Ovary (tissue), 9 donors: ENCODE measurements around the gene LRRC36. TPM values are rescaled to one million over a fixed set of nuclear protein-coding genes. Genes with fewer than 3 reads are reported as not detected.

ENCODE experiments used
- DNase-seq, 5 donors: peaks; one replicate each; pipeline ENCODE4 v3.0.0-alpha.2; 2019 to 2020
- H3K27ac ChIP-seq, 2 donors: fragments of 200-600 bp; one replicate each; pipeline versions ENCODE4 v1.5.1 to v1.8.0; 2019 to 2022
- H3K27me3 ChIP-seq: fragments of 200-600 bp; one replicate; pipeline ENCODE4 v1.8.0; 2022
- H3K36me3 ChIP-seq: fragments of 200-600 bp; sonication (generic); one replicate; pipeline ENCODE4 v1.5.1; 2019
- H3K4me1 ChIP-seq: one replicate; pipeline ENCODE4 v1.8.1; 2013; ENCODE audit warnings: mild to moderate bottlenecking, moderate library complexity; ENCODE audit not compliant: insufficient read depth
- H3K4me3 ChIP-seq: fragments of 200-600 bp; sonication (generic); one replicate; pipeline ENCODE4 v1.5.1; 2017
- H3K9me3 ChIP-seq, 2 donors: fragments of 200-600 bp in 1 of 2; sonication (generic) in 1 of 2; one replicate each; pipeline versions ENCODE4 v1.5.1 to v1.8.1; 2013 to 2019; ENCODE audit warnings: mild to moderate bottlenecking in 1 of 2, moderate library complexity in 1 of 2
- CTCF ChIP-seq, 3 donors: fragments of 450-650 bp in 2 of 3; fragments of 200-600 bp in 1 of 3; IDR thresholded peaks; one replicate each; pipeline versions ENCODE4 v1.5.1 to v1.8.0; 2016 to 2022; ENCODE audit warnings: antibody characterized with exemption in 3 of 3, mild to moderate bottlenecking in 1 of 3
- EP300 ChIP-seq: sonication (generic); formaldehyde crosslinking; IDR thresholded peaks from one replicate; pipeline ENCODE4 v1.6.1; 2017; ENCODE audit warnings: antibody characterized with exemption
- POLR2A ChIP-seq: fragments of 450-650 bp; IDR thresholded peaks from one replicate; pipeline ENCODE4 v1.6.1; 2017; ENCODE audit warnings: antibody characterized with exemption, mild to moderate bottlenecking, moderate library complexity
- WGBS, 3 donors: extraction: QIAGEN DNeasy Blood & Tissue Kit in 1 of 3; methylation state at CpG; one replicate each; pipeline versions ENCODE4 v1.1.5 to v1.1.7; 2013 to 2017; 5-methylcytosine and 5-hydroxymethylcytosine counted together
- intact Hi-C, 4 donors: fragments of 100-400 bp; cut with DNase I; formaldehyde crosslinking; loops; one replicate each; pipeline versions ENCODE4 v1.11.0 to v1.15.1; 2022 to 2023
- polyA plus RNA-seq, 2 donors: library from polyadenylated mRNA; stranded (reverse); fragments of 200-250 nt in 1 of 2; fragments of 350-450 nt in 1 of 2; fragmentation: Illumina TruSeq in 1 of 2; extraction: RNeasy Lipid Tissue Mini Kit (QIAGEN cat#74804) in 1 of 2; gene quantifications; one replicate each; pipeline ENCODE4 v1.2.3, GENCODE V29; 2013 to 2014
- small RNA-seq: library from RNA; depleted of rRNA; stranded (forward); fragments of <200 nt; gene quantifications from one replicate; pipeline ENCODE3, GENCODE V24; 2016
- total RNA-seq, 7 donors: library from RNA; depleted of rRNA in 2 of 7; stranded (reverse); fragments of >200 nt in 2 of 7; fragmentation: NEBNext Ultra II Directional in 3 of 7; extraction: Animal tissue kit (Norgen Biotek cat#: 25700) in 3 of 7; gene quantifications; one replicate each; pipeline versions ENCODE4 v1.1.0 to v1.2.4, GENCODE V29; 2016 to 2023
- donor health status: DM: no; HTN: no; CAD: no; lungs with moderate emphysema.
- donor health status: DM: no; HTN: no; CAD: no.
- donor health status: Bipolar disorder and iron deficiency.
- donor health status: DM: yes; HTN: yes; CAD: no.
- donor health status: DM: no; HTN: no; CAD: no.
- donor health status: DM: yes; HTN: yes; CAD: no.

The LRRC36 gene
- total and polyA plus RNA-seq, 9 donors = 0.58 to 2.6 (median 0.96) TPM; not detected in 1

DNA sequence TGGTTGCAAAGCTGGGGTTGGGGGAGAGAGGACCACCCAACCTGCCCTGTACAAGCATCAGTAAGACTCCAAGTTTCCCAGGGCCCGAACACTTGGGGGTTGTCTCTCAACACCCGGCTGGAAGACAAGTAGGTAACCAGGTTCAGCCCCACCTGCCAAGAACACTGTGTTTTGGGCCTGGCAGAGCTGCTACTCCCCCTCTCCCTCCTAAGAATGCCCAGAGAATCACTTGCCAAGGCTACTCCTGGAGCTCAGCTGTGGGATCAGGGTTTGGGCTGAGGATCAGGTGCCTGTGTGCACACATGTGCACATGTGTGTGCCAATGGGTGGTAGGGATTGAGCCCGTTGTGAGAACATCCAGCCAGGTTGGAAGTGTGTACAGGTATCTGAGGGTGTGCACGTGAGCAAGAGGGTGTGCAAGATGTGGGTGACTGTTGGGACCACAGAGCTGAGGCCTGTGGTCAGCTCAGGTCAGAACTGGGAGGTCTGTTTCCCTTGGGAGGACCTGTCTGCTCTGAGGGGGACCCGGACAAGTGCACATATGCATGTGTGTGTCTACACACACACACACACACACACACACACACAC is 106.6 kb downstream of the LRRC36 start:
- DNase-seq = peak in 1 of 5 donors; percentile 19
- Histone ChIP-seq H3K4me3 (no peak overlapping the region), H3K27me3 (no peaks in the 10 kb centered on the region), H3K27ac (no peak overlapping the region), H3K4me1 (peaks cover 4% of the 10 kb centered on the region), H3K9me3 (no peaks in the 10 kb centered on the region), H3K36me3 (no peaks in the 10 kb centered on the region)
- intact Hi-C loops = no loop called here
- TF ChIP-seq CTCF (IDR thresholded peaks at IDR 0.05) = no peak
- no peak for TF ChIP-seq POLR2A
- no peak for TF ChIP-seq EP300
- 78 to 82% (median 79%) methylated on average over 5 of the region's 5 CpGs for WGBS, 3 donors

Small RNA genes within 50 kb of the gene (small RNA-seq; reads per million reads assigned to genes)
- gene RNU1-123P = not detected

Other genes starting within 250 kb of the LRRC36 start
- 10 to 100 TPM; 13.7 to 17.4 (median 14.9) TPM for gene PHAF1, start 216.9 kb upstream of the LRRC36 start, total RNA-seq
- 10 to 100 TPM in 1 of 2 donors, 1 to 10 TPM in 1; 9.0 to 25.1 TPM for gene PHAF1, start 216.9 kb upstream of the LRRC36 start, polyA plus RNA-seq
- 10 to 100 TPM; 11.1 to 45.7 (median 28.7) TPM for gene B3GNT9, start 175.8 kb upstream of the LRRC36 start, total RNA-seq
- gene B3GNT9, start 175.8 kb upstream of the LRRC36 start, polyA plus RNA-seq = 10 to 100 TPM; 17.1 to 18.1 TPM
- gene TRADD, start 166.9 kb upstream of the LRRC36 start, total RNA-seq = 10 to 100 TPM in 6 of 7 donors, 1 to 10 TPM in 1; 7.3 to 30.9 (median 15.5) TPM
- 10 to 100 TPM in 1 of 2 donors, 1 to 10 TPM in 1; 4.2 to 15.7 TPM for gene TRADD, start 166.9 kb upstream of the LRRC36 start, polyA plus RNA-seq
- gene FBXL8, start 166.9 kb upstream of the LRRC36 start, total RNA-seq = 10 to 100 TPM in 6 of 7 donors, 1 to 10 TPM in 1; 8.8 to 23.0 (median 15.0) TPM
- 10 to 100 TPM in 1 of 2 donors, 1 to 10 TPM in 1; 1.3 to 13.1 TPM for gene FBXL8, start 166.9 kb upstream of the LRRC36 start, polyA plus RNA-seq
- 100 to 1,000 TPM in 1 of 7 donors, 10 to 100 TPM in 6; 30.8 to 115 (median 77.7) TPM for gene HSF4, start 162.1 kb upstream of the LRRC36 start, total RNA-seq
- 10 to 100 TPM in 1 of 2 donors, 1 to 10 TPM in 1; 9.9 to 44.9 TPM for gene HSF4, start 162.1 kb upstream of the LRRC36 start, polyA plus RNA-seq
- gene NOL3, start 156.3 kb upstream of the LRRC36 start, total RNA-seq = 10 to 100 TPM; 14.1 to 31.7 (median 21.4) TPM
- gene NOL3, start 156.3 kb upstream of the LRRC36 start, polyA plus RNA-seq = 10 to 100 TPM; 17.9 to 23.1 TPM
- 10 to 100 TPM; 16.8 to 96.4 (median 65.7) TPM for gene MATCAP1, start 142.9 kb upstream of the LRRC36 start, total RNA-seq
- gene MATCAP1, start 142.9 kb upstream of the LRRC36 start, polyA plus RNA-seq = 10 to 100 TPM; 15.4 to 38.4 TPM
- gene EXOC3L1, start 136.7 kb upstream of the LRRC36 start, total RNA-seq = 10 to 100 TPM in 4 of 7 donors, 1 to 10 TPM in 3; 6.1 to 33.0 (median 16.4) TPM
- gene EXOC3L1, start 136.7 kb upstream of the LRRC36 start, polyA plus RNA-seq = 10 to 100 TPM in 1 of 2 donors, under 1 TPM in 1; 0.32 to 12.2 TPM
- gene E2F4, start 134.7 kb upstream of the LRRC36 start, total RNA-seq = 10 to 100 TPM; 36.0 to 75.7 (median 52.9) TPM
- 10 to 100 TPM; 17.6 to 36.2 TPM for gene E2F4, start 134.7 kb upstream of the LRRC36 start, polyA plus RNA-seq
- 10 to 100 TPM in 1 of 7 donors, 1 to 10 TPM in 6; 1.1 to 14.8 (median 2.8) TPM for gene ELMO3, start 127.7 kb upstream of the LRRC36 start, total RNA-seq
- gene ELMO3, start 127.7 kb upstream of the LRRC36 start, polyA plus RNA-seq = 1 to 10 TPM in 1 of 2 donors, not detected in 1; 1.2 TPM
- 10 to 100 TPM; 23.8 to 39.2 (median 32.1) TPM for gene TMEM208, start 99.7 kb upstream of the LRRC36 start, total RNA-seq
- 10 to 100 TPM; 26.3 to 52.0 TPM for gene TMEM208, start 99.7 kb upstream of the LRRC36 start, polyA plus RNA-seq
- 10 to 100 TPM; 17.2 to 84.2 (median 41.8) TPM for gene FHOD1, start 79.3 kb upstream of the LRRC36 start, total RNA-seq
- gene FHOD1, start 79.3 kb upstream of the LRRC36 start, polyA plus RNA-seq = 10 to 100 TPM; 16.0 to 26.2 TPM
- 1 to 10 TPM in 5 of 7 donors, under 1 TPM in 2; 0.36 to 3.1 (median 1.3) TPM for gene SLC9A5, start 77.8 kb upstream of the LRRC36 start, total RNA-seq
- gene SLC9A5, start 77.8 kb upstream of the LRRC36 start, polyA plus RNA-seq = 1 to 10 TPM in 1 of 2 donors, under 1 TPM in 1; 0.53 to 1.1 TPM
- gene PLEKHG4, start 47.3 kb upstream of the LRRC36 start, total RNA-seq = 10 to 100 TPM; 12.4 to 37.9 (median 27.6) TPM
- 10 to 100 TPM in 1 of 2 donors, 1 to 10 TPM in 1; 5.1 to 38.6 TPM for gene PLEKHG4, start 47.3 kb upstream of the LRRC36 start, polyA plus RNA-seq
- under 1 TPM in 3 of 7 donors, not detected in 4; 0.05 to 0.32 (median 0.12) TPM for gene KCTD19, start 74 bp upstream of the LRRC36 start, total RNA-seq
- under 1 TPM; 0.07 to 0.70 TPM for gene KCTD19, start 74 bp upstream of the LRRC36 start, polyA plus RNA-seq
- 100 to 1,000 TPM in 1 of 7 donors, 10 to 100 TPM in 4, 1 to 10 TPM in 2; 2.2 to 269 (median 10.9) TPM for gene TPPP3, start 66.7 kb downstream of the LRRC36 start, total RNA-seq
- 10 to 100 TPM; 15.2 to 15.6 TPM for gene TPPP3, start 66.7 kb downstream of the LRRC36 start, polyA plus RNA-seq
- 10 to 100 TPM; 17.3 to 45.5 (median 24.8) TPM for gene ZDHHC1, start 89.7 kb downstream of the LRRC36 start, total RNA-seq
- gene ZDHHC1, start 89.7 kb downstream of the LRRC36 start, polyA plus RNA-seq = 10 to 100 TPM in 1 of 2 donors, 1 to 10 TPM in 1; 1.4 to 15.7 TPM
- 10 to 100 TPM in 5 of 7 donors, 1 to 10 TPM in 2; 1.3 to 26.3 (median 17.1) TPM for gene HSD11B2, start 104.3 kb downstream of the LRRC36 start, total RNA-seq
- 1 to 10 TPM; 4.6 to 5.1 TPM for gene HSD11B2, start 104.3 kb downstream of the LRRC36 start, polyA plus RNA-seq
- gene ATP6V0D1, start 154.3 kb downstream of the LRRC36 start, total RNA-seq = 100 to 1,000 TPM in 1 of 7 donors, 10 to 100 TPM in 6; 35.8 to 113 (median 63.0) TPM
- gene ATP6V0D1, start 154.3 kb downstream of the LRRC36 start, polyA plus RNA-seq = 10 to 100 TPM; 32.5 to 66.0 TPM
- under 1 TPM in 2 of 7 donors, not detected in 5; 0.48 to 0.55 TPM for gene AGRP, start 156.7 kb downstream of the LRRC36 start, total RNA-seq
- gene AGRP, start 156.7 kb downstream of the LRRC36 start, polyA plus RNA-seq = under 1 TPM in 1 of 2 donors, not detected in 1; 0.11 TPM
- 10 to 100 TPM; 22.3 to 96.3 (median 85.6) TPM for gene RIPOR1, start 202.0 kb downstream of the LRRC36 start, total RNA-seq
- gene RIPOR1, start 202.0 kb downstream of the LRRC36 start, polyA plus RNA-seq = 10 to 100 TPM; 31.9 to 38.7 TPM
- gene CTCF, start 235.7 kb downstream of the LRRC36 start, total RNA-seq = 10 to 100 TPM; 21.0 to 47.6 (median 42.2) TPM
- gene CTCF, start 235.7 kb downstream of the LRRC36 start, polyA plus RNA-seq = 10 to 100 TPM; 26.8 to 48.4 TPM